HEK293 (cell line): ENCODE results near the gene ZDHHC24.

Source experiments
- GLI4 ChIP-seq: fragments of 450-650 bp; formaldehyde crosslinking; IDR thresholded peaks from 2 replicates; pipeline ENCODE4 v1.5.1; 2016; ENCODE audit warnings: missing biosample characterization, missing genetic modification characterization
- GLIS1 ChIP-seq: fragments of 450-650 bp; formaldehyde crosslinking; IDR thresholded peaks from 2 replicates; pipeline ENCODE4 v1.5.1; 2016; ENCODE audit warnings: missing biosample characterization, missing genetic modification characterization
- OSR2 ChIP-seq: fragments of 450-650 bp; formaldehyde crosslinking; IDR thresholded peaks from 2 replicates; pipeline ENCODE4 v1.5.1; 2016; ENCODE audit warnings: missing biosample characterization, missing genetic modification characterization
- PATZ1 ChIP-seq: fragments of 450-650 bp; formaldehyde crosslinking; IDR thresholded peaks from 2 replicates; pipeline ENCODE4 v1.5.1; 2016; ENCODE audit warnings: missing biosample characterization, missing genetic modification characterization
- PRDM4 ChIP-seq: fragments of 450-650 bp; formaldehyde crosslinking; IDR thresholded peaks from 2 replicates; pipeline ENCODE4 v1.5.1; 2017; ENCODE audit warnings: missing biosample characterization, missing genetic modification characterization
- SETDB1 ChIP-seq: IDR thresholded peaks from one replicate; pipeline ENCODE4 v1.6.1; 2017; ENCODE audit warnings: mild to moderate bottlenecking, low read length, moderate library complexity, mixed read lengths; ENCODE audit not compliant: insufficient read length
- SP3 ChIP-seq: fragments of 450-650 bp; formaldehyde crosslinking; IDR thresholded peaks from 2 replicates; pipeline ENCODE4 v1.5.1; 2016; ENCODE audit warnings: missing biosample characterization, missing genetic modification characterization
- ZEB2 ChIP-seq: fragments of 450-650 bp; formaldehyde crosslinking; IDR thresholded peaks from 2 replicates; pipeline ENCODE4 v1.5.1; 2016; ENCODE audit warnings: missing biosample characterization, missing genetic modification characterization
- ZIC2 ChIP-seq: fragments of 450-650 bp; formaldehyde crosslinking; IDR thresholded peaks from 2 replicates; pipeline ENCODE4 v1.5.1; 2016; ENCODE audit warnings: missing biosample characterization, missing genetic modification characterization
- ZNF121 ChIP-seq: fragments of 450-650 bp; formaldehyde crosslinking; IDR thresholded peaks from 2 replicates; pipeline ENCODE4 v1.5.1; 2016; ENCODE audit warnings: missing biosample characterization, missing genetic modification characterization
- ZNF138 ChIP-seq: fragments of 450-650 bp; formaldehyde crosslinking; IDR thresholded peaks from 2 replicates; pipeline ENCODE4 v1.5.1; 2016; ENCODE audit warnings: missing biosample characterization, missing genetic modification characterization, borderline replicate concordance
- ZNF155 ChIP-seq: fragments of 450-650 bp; formaldehyde crosslinking; IDR thresholded peaks from 2 replicates; pipeline ENCODE4 v1.5.1; 2016; ENCODE audit warnings: missing biosample characterization, missing genetic modification characterization
- ZNF19 ChIP-seq: fragments of 450-650 bp; formaldehyde crosslinking; IDR thresholded peaks from 2 replicates; pipeline ENCODE4; 2016; ENCODE audit warnings: missing biosample characterization, missing genetic modification characterization, low read depth
- ZNF2 ChIP-seq: fragments of 450-650 bp; formaldehyde crosslinking; IDR thresholded peaks from 2 replicates; pipeline ENCODE4 v1.5.1; 2016; ENCODE audit warnings: missing biosample characterization, missing genetic modification characterization
- ZNF311 ChIP-seq: fragments of 450-650 bp; formaldehyde crosslinking; IDR thresholded peaks from 2 replicates; pipeline ENCODE4 v1.5.1; 2017; ENCODE audit warnings: missing biosample characterization, missing genetic modification characterization, borderline replicate concordance
- ZNF518A ChIP-seq: fragments of 450-650 bp; formaldehyde crosslinking; conservative IDR thresholded peaks from 2 replicates; pipeline ENCODE4 v1.5.1; 2016; ENCODE audit warnings: low read depth, missing biosample characterization, missing genetic modification characterization
- ZNF544 ChIP-seq: fragments of 450-650 bp; formaldehyde crosslinking; IDR thresholded peaks from 2 replicates; pipeline ENCODE4 v1.5.0; 2017; ENCODE audit warnings: missing biosample characterization, missing genetic modification characterization
- ZNF600 ChIP-seq: fragments of 450-650 bp; formaldehyde crosslinking; IDR thresholded peaks from 2 replicates; pipeline ENCODE4 v1.5.1; 2016; ENCODE audit warnings: missing biosample characterization, missing genetic modification characterization
- ZNF610 ChIP-seq: fragments of 450-650 bp; formaldehyde crosslinking; IDR thresholded peaks from 2 replicates; pipeline ENCODE4 v1.5.1; 2016; ENCODE audit warnings: missing biosample characterization, missing genetic modification characterization, borderline replicate concordance
- ZNF692 ChIP-seq: fragments of 450-650 bp; formaldehyde crosslinking; IDR thresholded peaks from 2 replicates; pipeline ENCODE4 v1.5.1; 2016; ENCODE audit warnings: missing biosample characterization, missing genetic modification characterization
- ZNF704 ChIP-seq: fragments of 450-650 bp; formaldehyde crosslinking; IDR thresholded peaks from 2 replicates; pipeline ENCODE4 v1.5.1; 2016; ENCODE audit warnings: missing biosample characterization, missing genetic modification characterization
- TF ChIP-seq, protein P1 (sequence below): fragments of 450-650 bp; formaldehyde crosslinking; IDR thresholded peaks from 2 replicates; pipeline ENCODE4 v1.5.1; 2016; ENCODE audit warnings: missing biosample characterization, missing genetic modification characterization
- TF ChIP-seq, protein P2 (sequence below): fragments of 450-650 bp; formaldehyde crosslinking; IDR thresholded peaks from 2 replicates; pipeline ENCODE4 v1.5.1; 2016; ENCODE audit warnings: missing biosample characterization, missing genetic modification characterization

ZDHHC24 gene

GRCh38 chr11:66592457-66593302, 46.8 kb upstream of the ZDHHC24 start, which contains the start of the genes CCDC87 and CCS (continued):
- TF ChIP-seq ZNF518A (tag by site-specific recombination) (no peak), ZNF155 (tag by site-specific recombination) (no peak), ZNF600 (tag by site-specific recombination) (no peak; the same call in 1 of the 2 replicates), ZNF311 (tag by site-specific recombination) (no peak), ZNF692 (tag by site-specific recombination) (no peak), OSR2 (tag by site-specific recombination) (peak; percentile 30; the same call in 1 of the 2 replicates), ZNF121 (tag by site-specific recombination) (no peak), PRDM4 (tag by site-specific recombination) (no peak), ZNF2 (peak; percentile 57; the same call in 1 of the 2 replicates), ZEB2 (tag by site-specific recombination) (0 out of 2 replicates have a peak, but pooled peaks have one; percentile 42), ZNF19 (tag by site-specific recombination) (no peak), ZNF610 (tag by site-specific recombination) (no peak), ZNF138 (tag by site-specific recombination) (no peak), SP3 (tag by site-specific recombination) (peak; percentile 15; the same call in 1 of the 2 replicates), ZNF544 (tag by site-specific recombination) (no peak), PATZ1 (tag by site-specific recombination) (0 out of 2 replicates have a peak, but pooled peaks have one; percentile 46), ZNF704 (tag by site-specific recombination) (no peak), GLIS1 (peak; percentile 17; the same call in 1 of the 2 replicates), SETDB1 (peak; percentile 45), ZIC2 (tag by site-specific recombination) (peak; percentile 78), GLI4 (no peak)
- TF ChIP-seq, protein P1, sequence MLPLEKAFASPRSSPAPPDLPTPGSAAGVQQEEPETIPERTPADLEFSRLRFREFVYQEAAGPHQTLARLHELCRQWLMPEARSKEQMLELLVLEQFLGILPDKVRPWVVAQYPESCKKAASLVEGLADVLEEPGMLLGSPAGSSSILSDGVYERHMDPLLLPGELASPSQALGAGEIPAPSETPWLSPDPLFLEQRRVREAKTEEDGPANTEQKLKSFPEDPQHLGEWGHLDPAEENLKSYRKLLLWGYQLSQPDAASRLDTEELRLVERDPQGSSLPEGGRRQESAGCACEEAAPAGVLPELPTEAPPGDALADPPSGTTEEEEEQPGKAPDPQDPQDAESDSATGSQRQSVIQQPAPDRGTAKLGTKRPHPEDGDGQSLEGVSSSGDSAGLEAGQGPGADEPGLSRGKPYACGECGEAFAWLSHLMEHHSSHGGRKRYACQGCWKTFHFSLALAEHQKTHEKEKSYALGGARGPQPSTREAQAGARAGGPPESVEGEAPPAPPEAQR (tag by site-specific recombination) = no peak
- TF ChIP-seq, protein P2, sequence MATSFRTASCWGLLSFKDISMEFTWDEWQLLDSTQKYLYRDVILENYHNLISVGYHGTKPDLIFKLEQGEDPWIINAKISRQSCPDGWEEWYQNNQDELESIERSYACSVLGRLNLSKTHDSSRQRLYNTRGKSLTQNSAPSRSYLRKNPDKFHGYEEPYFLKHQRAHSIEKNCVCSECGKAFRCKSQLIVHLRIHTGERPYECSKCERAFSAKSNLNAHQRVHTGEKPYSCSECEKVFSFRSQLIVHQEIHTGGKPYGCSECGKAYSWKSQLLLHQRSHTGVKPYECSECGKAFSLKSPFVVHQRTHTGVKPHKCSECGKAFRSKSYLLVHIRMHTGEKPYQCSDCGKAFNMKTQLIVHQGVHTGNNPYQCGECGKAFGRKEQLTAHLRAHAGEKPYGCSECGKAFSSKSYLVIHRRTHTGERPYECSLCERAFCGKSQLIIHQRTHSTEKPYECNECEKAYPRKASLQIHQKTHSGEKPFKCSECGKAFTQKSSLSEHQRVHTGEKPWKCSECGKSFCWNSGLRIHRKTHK (tag by site-specific recombination) = no peak
